GM23248 (cell line): ENCODE results near the gene REV3L.
"Not testable (repeated sequence)": the region's sequence is repeated elsewhere in the genome, so short reads cannot be mapped to it uniquely, and the experiment has no call there.

Experiments
- EZH2 ChIP-seq: fragments of 200-600 bp; sonication (generic); IDR thresholded peaks from 2 replicates; pipeline ENCODE4 v1.6.1; 2018; ENCODE audit warnings: antibody characterized with exemption, mild to moderate bottlenecking; ENCODE audit not compliant: insufficient read depth, poor library complexity, severe bottlenecking
- EZH2phosphoT487 ChIP-seq: fragments of 200-600 bp; sonication (generic); IDR thresholded peaks from 2 replicates; pipeline ENCODE4 v1.6.1; 2018; ENCODE audit warnings: antibody characterized with exemption, moderate library complexity, mild to moderate bottlenecking, low read depth; ENCODE audit not compliant: insufficient read depth

DNA sequence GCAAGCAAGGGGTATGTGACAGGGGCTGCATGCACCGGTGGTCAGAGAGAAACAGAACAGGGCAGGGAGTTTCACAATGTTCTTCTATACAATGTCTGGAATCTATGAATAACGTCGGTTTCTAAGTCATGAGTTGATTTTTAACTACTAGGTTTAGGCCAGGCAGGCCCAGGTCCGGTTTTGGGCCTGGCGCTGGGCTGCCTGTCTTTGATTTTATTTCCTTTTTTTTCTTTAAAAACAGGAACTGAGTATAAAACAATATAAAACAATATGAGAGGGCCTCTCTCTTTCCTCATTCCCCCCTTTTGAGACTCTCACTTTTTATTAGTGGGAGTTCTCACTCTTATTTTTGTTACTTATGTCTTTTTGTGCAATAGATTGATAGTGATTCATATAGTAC, 198.7 kb downstream of the REV3L start:
- TF ChIP-seq EZH2, EZH2phosphoT487: not testable (repeated sequence)
